Spleen (tissue), 7 donors: ENCODE results near the gene EIF4B.

Experiments used
- POLR2A ChIP-seq, 3 donors: fragments of 450-650 bp; IDR thresholded peaks; one replicate each; pipeline ENCODE4 v1.5.1; 2017; ENCODE audit warnings: antibody characterized with exemption in 3 of 3, mild to moderate bottlenecking in 1 of 3
- TF ChIP-seq, protein P1 (sequence below), 11 experiments: fragments of 200-600 bp in 7 of 11; fragments of 450-650 bp in 4 of 11; sonication (generic) in 4 of 11; IDR thresholded peaks in 8 of 11; conservative IDR thresholded peaks in 3 of 11; 1 replicate in 7 of 11; 2 replicates in 4 of 11; pipeline versions ENCODE4 v1.4.0 to v1.8.0; 2016 to 2021; ENCODE audit warnings: antibody characterized with exemption in 11 of 11, inconsistent platforms in 4 of 11, mild to moderate bottlenecking in 1 of 11
- donor health status: DM: no; HTN: no; CAD: no; lungs with moderate emphysema.
- donor health status: DM: no; HTN: no; CAD: no.
- donor health status: DM: no; HTN: no; CAD: no.

DNA sequence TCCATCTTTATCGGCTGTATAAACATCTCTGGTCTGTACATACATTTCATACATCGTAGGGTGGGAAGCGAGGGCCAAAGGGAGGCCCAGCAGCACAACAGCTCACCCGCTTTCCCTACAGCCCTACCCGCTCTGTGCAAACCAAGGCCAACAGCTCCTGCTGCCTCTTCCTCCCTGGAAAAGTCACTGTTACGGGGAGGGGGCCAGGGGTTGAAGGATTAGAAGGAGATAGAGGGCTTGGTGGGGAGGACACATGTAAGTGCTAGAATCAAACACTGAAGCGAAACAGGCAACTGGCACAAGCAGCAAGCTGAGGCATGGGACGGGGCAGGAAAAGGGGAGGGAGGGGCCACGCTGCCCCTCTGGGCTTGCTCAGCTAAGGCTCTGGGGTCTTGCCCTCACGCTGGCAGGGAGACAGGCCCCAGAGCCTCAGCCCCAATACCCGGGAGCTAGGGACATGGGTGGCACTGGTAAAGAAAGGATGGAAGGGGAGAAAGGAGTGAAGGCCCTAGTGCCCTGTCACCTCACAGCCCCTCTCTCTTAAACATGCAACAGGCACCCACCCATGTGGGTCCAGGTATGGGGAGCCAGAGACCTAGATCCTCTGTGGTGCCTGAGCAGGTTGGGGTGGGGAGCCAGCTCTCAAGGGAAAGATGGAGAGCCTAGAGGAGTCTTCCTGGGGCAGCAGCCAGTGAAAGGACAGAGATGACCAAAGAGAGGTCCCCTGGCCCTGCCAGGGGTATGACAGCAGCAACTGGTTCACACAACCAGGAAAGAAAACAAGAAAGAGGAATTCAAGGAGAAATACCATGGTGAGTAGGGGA lies 58.6 kb downstream of the EIF4B start:
- TF ChIP-seq, protein P1, sequence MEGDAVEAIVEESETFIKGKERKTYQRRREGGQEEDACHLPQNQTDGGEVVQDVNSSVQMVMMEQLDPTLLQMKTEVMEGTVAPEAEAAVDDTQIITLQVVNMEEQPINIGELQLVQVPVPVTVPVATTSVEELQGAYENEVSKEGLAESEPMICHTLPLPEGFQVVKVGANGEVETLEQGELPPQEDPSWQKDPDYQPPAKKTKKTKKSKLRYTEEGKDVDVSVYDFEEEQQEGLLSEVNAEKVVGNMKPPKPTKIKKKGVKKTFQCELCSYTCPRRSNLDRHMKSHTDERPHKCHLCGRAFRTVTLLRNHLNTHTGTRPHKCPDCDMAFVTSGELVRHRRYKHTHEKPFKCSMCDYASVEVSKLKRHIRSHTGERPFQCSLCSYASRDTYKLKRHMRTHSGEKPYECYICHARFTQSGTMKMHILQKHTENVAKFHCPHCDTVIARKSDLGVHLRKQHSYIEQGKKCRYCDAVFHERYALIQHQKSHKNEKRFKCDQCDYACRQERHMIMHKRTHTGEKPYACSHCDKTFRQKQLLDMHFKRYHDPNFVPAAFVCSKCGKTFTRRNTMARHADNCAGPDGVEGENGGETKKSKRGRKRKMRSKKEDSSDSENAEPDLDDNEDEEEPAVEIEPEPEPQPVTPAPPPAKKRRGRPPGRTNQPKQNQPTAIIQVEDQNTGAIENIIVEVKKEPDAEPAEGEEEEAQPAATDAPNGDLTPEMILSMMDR (IDR thresholded peaks at IDR 0.05 in 8 of 11, conservative IDR thresholded peaks at IDR 0.05 in 3 of 11), result no peak
- TF ChIP-seq POLR2A (IDR thresholded peaks at IDR 0.05), result no peak
